Measurements from ENCODE around the gene B3GAT3.

DNA sequence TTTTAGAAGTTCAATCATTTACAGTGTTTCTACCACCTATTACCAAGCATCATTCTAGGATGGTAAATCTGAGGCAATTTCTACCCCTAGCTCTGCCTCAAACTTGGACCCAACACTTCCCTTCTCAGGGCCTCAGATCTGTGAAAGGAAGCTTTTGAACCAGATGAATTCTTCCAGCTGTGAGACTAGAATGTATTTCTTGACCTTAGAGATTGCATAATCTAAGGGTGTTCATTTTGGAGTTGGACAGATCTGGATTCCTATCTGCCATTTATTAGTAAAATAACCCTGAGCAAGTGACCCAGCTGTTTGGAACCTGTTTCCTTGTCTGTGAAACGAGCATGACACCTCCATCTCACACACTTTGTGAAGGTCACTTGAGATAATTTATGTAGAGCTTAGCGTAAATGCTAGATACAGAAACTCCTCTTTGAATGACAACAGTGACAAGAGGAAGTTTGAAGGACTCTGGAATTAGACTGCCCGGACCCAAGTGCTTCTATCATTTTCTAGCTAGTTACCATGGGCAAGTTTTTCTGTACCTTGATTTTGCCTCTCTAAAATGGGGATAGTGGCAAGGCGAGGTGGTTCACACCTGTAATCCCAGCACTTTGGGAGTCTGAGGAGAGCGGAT, 35.1 kb upstream of the B3GAT3 start:
- TF ChIP-seq EZH2 (IDR thresholded peaks at IDR 0.05; ENCODE audit: low read depth, low read length, severe bottlenecking) (no peak), YY1 (IDR thresholded peaks at IDR 0.05; ENCODE audit: low read depth, low read length) (no peak)

All from H1 (cell line).